ENCODE results near the gene ST6GALNAC4.

Gene ST6GALNAC4

GRCh38 chr9:127946728-127947127, 29.9 kb upstream of the ST6GALNAC4 start:
- DNase-seq, result no peak

GRCh38 chr9:127945942-127946341, 29.1 kb upstream of the ST6GALNAC4 start:
- DNase-seq, result no peak

DNA sequence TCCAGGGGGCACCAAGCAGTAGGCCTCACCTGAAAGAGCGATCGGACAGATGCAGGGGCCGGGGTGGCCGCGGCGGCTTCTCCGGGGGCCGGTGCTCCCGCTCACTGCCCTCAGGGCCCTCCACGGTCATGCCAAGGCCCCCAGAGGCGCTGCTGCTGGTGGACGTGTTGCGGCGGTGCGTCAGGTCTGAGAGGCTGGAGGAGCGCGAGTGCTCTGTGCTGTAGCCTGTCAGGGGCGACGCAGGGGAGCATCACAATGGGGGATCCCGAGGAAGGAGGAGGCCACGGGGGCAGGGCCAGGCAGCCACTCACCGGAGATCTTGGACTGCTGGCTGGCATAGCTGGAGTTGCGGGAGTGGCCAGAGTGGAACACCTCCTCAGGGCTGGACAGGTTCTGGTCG, 28.5 kb upstream of the ST6GALNAC4 start:
- no peak for DNase-seq

DNA sequence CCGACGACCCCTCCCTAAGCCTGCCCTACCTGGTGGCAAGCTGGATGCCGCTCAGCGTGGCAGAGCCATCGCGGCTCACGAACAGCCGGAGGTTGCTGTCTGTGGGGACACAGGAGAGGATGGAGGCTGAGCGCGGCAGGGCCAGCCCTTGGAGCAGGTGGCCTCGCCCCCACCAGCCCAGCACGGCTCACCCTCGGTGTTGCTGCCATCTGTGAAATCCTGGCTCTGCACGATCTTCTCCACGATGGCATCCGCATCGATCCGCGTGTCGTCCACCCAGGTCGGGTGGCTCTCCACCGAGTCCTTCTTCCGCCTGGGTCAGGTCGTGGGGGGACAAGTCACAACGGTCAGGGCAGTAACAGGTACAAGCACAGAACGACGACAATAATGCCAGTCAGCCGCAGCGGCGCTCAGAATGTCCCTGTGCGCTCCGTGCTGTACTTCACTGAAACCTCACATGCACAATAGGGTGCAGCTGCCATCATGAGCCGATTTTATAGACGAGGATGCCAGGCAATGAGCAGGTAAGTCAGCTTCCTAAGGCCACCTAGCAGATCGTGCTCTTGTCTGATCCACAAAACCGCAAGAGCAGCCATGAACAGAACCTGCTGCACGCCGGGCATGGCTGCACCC, 27.9 kb upstream of the ST6GALNAC4 start:
- DNase-seq, result no peak

DNA sequence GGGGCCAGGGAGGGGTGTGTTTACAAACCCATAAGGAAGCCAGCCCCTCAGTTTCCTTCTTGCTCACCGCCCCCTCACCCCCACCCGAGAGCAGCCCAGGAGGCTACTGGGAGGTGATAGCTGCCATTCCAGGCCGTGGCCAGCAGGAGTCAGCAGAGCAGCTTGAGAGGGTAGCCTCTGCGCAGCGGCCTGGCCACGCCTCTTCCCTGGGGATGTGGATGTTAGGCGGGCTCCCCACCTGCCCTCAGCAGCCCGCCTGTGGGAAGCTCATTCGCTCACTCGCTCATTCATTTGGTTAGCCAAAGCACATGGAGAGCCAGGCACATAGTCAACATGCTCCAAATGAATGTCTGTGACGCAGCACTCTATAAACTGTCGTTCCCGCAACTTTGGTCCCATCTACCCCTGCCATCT, 26.9 kb upstream of the ST6GALNAC4 start:
- DNase-seq, result peak; percentile 77

GRCh38 chr9:127943011-127943662, 26.3 kb upstream of the ST6GALNAC4 start:
- DNase-seq, result no peak

- DNase-seq, result peak; percentile 57
These were observed 25.6 kb upstream of the ST6GALNAC4 start for GRCh38 chr9:127942216-127943010.

DNA sequence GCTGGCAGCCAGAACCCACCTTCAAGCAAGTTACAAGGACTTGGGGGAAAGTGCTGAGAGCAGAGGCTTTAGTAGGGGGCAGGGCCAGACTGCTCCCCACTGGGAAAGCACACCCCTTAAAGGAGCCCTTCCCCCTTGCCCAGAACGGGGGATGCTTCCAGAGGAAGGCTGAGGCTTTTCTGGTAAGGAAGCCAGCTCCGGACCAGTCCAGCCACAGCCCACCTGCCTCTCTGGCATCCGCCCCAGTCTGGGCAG, 25.0 kb upstream of the ST6GALNAC4 start:
- DNase-seq, result no peak

DNA sequence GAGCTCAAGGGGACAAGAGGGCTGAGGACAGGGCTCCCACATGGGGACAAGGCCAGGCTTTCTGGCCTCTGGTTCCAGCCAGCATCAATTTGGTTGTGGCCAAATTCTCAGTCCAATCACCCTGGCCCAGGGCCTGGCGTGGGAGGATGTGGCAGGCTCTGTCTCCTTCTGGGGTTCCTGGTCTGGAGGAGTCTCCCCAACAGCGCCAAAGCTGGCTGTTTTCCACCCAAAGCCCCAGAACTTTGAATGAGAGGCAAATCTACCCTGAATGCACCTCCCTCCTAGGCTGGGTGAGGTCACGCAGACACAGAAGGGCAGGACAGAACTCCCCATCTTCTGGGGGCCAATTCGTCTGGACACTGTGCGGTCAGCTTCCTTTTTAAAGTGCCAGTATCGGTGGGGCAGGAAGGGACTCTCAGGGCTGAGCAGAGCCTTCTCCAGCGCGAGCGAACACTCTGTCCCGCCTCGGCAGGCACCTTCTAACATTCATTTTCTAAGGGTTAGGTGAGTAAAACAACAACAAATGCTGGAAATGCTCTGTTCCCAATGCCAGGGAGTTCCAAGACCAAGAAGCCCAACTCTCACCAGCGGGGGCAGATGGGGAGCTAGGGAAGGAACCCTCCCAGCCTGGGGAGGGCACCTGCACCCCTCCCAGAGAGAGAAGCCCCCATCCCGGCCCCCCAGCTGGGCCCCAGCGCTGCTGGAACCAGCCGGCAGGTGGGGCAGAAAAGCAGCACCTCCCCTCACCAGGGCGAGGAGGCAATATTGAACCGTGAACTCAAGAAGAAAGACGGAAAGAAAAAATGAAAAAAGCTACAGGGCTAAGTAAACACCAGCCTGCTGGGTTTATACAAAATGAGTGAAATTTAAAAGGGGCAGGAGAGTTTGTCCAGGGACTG, 24.5 kb upstream of the ST6GALNAC4 start:
- DNase-seq, result no peak

- DNase-seq, result no peak
These were observed 23.8 kb upstream of the ST6GALNAC4 start for GRCh38 chr9:127940593-127940992.

DNA sequence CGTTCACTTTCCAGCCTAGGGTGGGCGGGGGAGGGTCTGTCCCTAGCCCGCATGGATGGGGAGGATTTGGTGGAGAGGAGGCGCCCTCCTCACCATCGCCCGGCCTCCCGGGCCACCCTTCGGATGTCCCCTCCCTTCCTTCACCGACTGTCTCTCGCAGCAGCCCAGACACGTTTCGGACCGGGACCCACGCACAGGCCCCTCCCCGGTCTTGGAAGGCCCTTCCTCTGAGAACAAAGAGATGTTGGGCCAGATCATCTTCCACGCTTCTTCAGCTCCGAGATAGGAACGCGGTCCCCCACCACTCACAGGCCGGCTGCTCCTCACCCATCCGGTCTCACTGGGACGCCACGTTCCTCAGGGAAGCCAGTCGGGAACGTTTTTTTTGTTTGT, 21.5 kb upstream of the ST6GALNAC4 start:
- DNase-seq, result no peak

DNA sequence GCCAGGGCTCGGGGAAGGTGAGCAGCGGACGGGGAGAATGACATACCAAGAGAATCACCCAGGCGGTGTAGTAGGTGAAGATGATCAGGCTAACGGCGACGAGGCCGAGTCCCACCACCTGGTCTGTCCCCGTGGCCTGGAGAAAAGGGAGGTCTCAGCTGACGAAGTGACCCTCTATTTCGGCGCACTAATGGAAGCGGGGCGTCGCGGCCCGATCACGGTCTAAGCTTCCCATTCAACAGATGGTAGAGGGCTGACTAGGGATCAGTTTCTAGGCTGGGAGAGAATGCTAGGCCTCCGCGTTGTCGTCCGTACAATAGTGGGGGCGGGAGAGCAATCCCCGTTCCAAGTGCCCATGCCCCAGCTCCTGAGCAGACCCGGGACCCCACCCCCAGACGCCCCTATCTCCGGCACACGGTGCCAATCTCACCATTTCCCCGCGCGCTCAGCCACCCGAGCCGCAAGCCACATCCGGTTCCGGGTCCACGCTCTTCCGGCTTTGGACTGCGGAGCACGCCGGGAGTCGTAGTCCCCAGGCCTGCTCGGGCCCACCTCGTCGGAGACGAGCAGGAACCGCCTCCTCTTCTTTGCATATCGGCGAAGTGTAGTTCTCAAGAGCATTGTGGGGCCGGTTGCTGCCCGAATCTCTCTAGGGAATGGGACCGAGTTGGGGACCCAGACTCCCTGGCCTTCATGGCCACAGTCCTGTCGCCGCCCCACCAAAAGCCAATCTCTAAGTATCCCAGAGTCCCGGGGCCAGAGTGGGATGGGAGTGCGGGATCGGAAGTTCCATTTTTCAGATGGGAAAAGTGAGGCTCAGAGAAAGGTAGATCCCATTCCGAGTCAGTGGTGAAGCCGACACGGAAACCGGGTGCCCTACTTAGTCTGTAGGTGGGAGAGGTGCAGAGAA, 20.8 kb upstream of the ST6GALNAC4 start, which contains the start of gene DPM2:
TSS of gene DPM2 (minus strand) at position 467 of the 910 bp plus-strand sequence. CDS start at position 433, 34 bp downstream.
- peak; percentile 86 for DNase-seq

- no peak for DNase-seq
These were observed 20.2 kb upstream of the ST6GALNAC4 start for GRCh38 chr9:127937056-127937387.

GRCh38 chr9:127936347-127936852, 19.6 kb upstream of the ST6GALNAC4 start:
- DNase-seq, result no peak

GRCh38 chr9:127935765-127936221, 19.0 kb upstream of the ST6GALNAC4 start:
- DNase-seq, result no peak

- no peak for DNase-seq
These were observed 18.1 kb upstream of the ST6GALNAC4 start for GRCh38 chr9:127934986-127935385.

DNA sequence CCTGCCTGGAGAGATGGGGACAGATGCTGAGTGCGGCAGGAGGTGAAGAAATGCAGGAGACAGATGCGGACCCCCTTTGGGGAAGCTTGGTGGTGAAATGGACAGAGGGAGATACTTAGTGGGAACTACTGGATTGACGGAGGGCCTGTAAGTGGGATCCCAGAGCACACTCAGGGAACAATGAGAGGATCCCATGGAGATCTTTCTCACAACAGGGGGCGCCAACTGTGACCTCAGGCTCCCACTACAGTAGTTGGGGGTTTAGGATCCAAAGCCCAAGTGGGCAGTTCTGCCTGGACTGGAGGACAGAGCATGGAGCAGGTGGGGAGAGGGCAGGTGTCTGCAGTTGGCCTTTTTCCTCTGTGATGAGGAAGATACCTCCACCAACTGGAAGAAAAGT, 17.4 kb upstream of the ST6GALNAC4 start:
- DNase-seq, result no peak

GRCh38 chr9:127931092-127931881, 14.4 kb upstream of the ST6GALNAC4 start:
- DNase-seq, result peak; percentile 38

GRCh38 chr9:127930231-127931091, 13.6 kb upstream of the ST6GALNAC4 start, which contains the start of gene PIP5KL1:
PIP5KL1 (minus strand) TSS chr9:127930777; CDS start chr9:127930752, 25 bp downstream.
- DNase-seq, result peak; percentile 70

DNA sequence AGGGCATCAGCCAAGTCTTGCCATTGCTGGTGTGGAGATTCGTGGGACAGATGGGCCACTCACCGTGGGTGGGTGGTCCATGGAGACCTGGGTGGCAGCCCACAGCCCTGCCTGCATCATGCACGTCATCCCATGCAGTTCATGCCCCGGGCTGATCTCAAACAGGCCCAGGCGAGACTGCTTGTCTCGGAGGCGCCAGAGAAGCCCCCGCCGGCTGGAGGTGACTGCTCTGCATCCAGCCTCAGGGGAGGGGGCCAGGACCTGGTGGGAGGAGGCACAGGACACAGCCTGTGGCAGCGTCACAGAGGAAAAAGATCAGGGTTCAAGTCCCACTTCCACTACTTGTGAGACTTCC, 12.8 kb upstream of the ST6GALNAC4 start:
- no peak for DNase-seq

Measured in CD4-positive, alpha-beta T cell treated with Interleukin-21 for 1 hour (primary cell).